BLaER1 treated with 17β-estradiol and CSF1 and Interleukin-3, amounts not matched to agents 10 nM and 100 nM (cell line): ENCODE measurements around the gene PTPRS.
"Not testable (repeated sequence)": the region's sequence is repeated elsewhere in the genome, so short reads cannot be mapped to it uniquely, and the experiment has no call there.

Experiments used
- H3K27ac ChIP-seq, 11 experiments: shearing (Covaris generic); formaldehyde crosslinking; 2 replicates each; pipeline ENCODE4 v1.8.1; 2022
- H3K27me3 ChIP-seq, 11 experiments: shearing (Covaris generic); formaldehyde crosslinking; 2 replicates each; pipeline ENCODE4 v1.8.1; 2022
- H3K36me3 ChIP-seq, 11 experiments: shearing (Covaris generic); formaldehyde crosslinking; 2 replicates each; pipeline ENCODE4 v1.8.1; 2022
- H3K4me1 ChIP-seq, 10 experiments: shearing (Covaris generic); formaldehyde crosslinking; 2 replicates each; pipeline ENCODE4 v1.8.1; 2022
- H3K4me2 ChIP-seq, 11 experiments: shearing (Covaris generic); formaldehyde crosslinking; 2 replicates each; pipeline ENCODE4 v1.8.1; 2022
- H3K4me3 ChIP-seq, 10 experiments: shearing (Covaris generic); formaldehyde crosslinking; 2 replicates each; pipeline ENCODE4 v1.8.1; 2022
- H3K9ac ChIP-seq, 11 experiments: shearing (Covaris generic); formaldehyde crosslinking; 2 replicates each; pipeline ENCODE4 v1.8.1; 2022
- H3K9me3 ChIP-seq, 11 experiments: shearing (Covaris generic); formaldehyde crosslinking; replicated peaks in 1 of 11; 2 replicates each; pipeline ENCODE4 v1.8.1; 2022
- H4K20me1 ChIP-seq, 11 experiments: shearing (Covaris generic); formaldehyde crosslinking; 2 replicates each; pipeline ENCODE4 v1.8.1; 2022
- Cebpa-rat ChIP-seq, 11 experiments: shearing (Covaris generic); IDR thresholded peaks; 2 replicates each; pipeline ENCODE4 v1.8.1; 2022

The PTPRS gene

GRCh38 chr19:5340637-5341447 is at the start of gene PTPRS:
Gene PTPRS, minus strand, starts transcription at chr19:5340812. Its CDS starts 54,672 bp downstream, at chr19:5286140.
- Histone ChIP-seq H3K27ac (no peak within 1 kb of the TSS), H3K27me3 (peaks cover 65 to 77% (median 72%) of the 10 kb centered on the region in 11 experiments), H3K4me3 (peak within 1 kb of the TSS; percentile 21 to 67 (median 51); a peak in 18 of 20 replicates), H3K9me3 (no peaks in the 10 kb centered on the region), H4K20me1 (peaks cover 0 to 54% (median 29%) of the 10 kb centered on the region in 11 experiments; a peak in 16 of 22 replicates), H3K4me1 (peaks cover 27 to 53% (median 44%) of the 10 kb centered on the region in 10 experiments), H3K36me3 (no peaks in the 10 kb centered on the region), H3K9ac (peak within 1 kb of the TSS in 5 of 11 experiments; percentile 22 to 54 (median 46); a peak in 3 of 22 replicates), H3K4me2 (peak within 1 kb of the TSS; percentile 71 to 91 (median 80))
- TF ChIP-seq Cebpa-rat (IDR thresholded peaks at IDR 0.05), result no peak

GRCh38 chr19:5389353-5389752 is 48.7 kb upstream of the PTPRS start:
- Histone ChIP-seq H4K20me1 (peaks cover 0 to 10% (median 0%) of the 10 kb centered on the region in 11 experiments; a peak in 4 of 22 replicates), H3K9me3 (peaks cover 0 to 16% (median 6%) of the 10 kb centered on the region in 11 experiments; a peak in 8 of 22 replicates), H3K27ac (no peak overlapping the region), H3K9ac (no peak overlapping the region), H3K4me2 (no peak overlapping the region), H3K36me3 (no peaks in the 10 kb centered on the region), H3K4me3 (no peak overlapping the region), H3K4me1 (peaks cover 0 to 9% (median 0%) of the 10 kb centered on the region in 10 experiments; a peak in 2 of 20 replicates), H3K27me3 (peaks cover under 1 to 16% (median 8%) of the 10 kb centered on the region in 11 experiments; a peak in 12 of 22 replicates)
- TF ChIP-seq Cebpa-rat (IDR thresholded peaks at IDR 0.05), result no peak

- 0 out of 20 replicates have a peak, but pooled peaks cover 0 to 4% (median 0%) of the 10 kb centered on the region in 10 experiments for H3K4me1 ChIP-seq
- no peak overlapping the region for H3K27ac ChIP-seq
- no peaks in the 10 kb centered on the region for H3K36me3 ChIP-seq
- no peak for TF ChIP-seq Cebpa-rat (IDR thresholded peaks at IDR 0.05)
- no peak overlapping the region for H3K4me2 ChIP-seq
- no peak overlapping the region for H3K4me3 ChIP-seq
- no peak overlapping the region for H3K9ac ChIP-seq
- H4K20me1 ChIP-seq, result peaks cover 0 to 2% (median 0%) of the 10 kb centered on the region in 11 experiments; a peak in 3 of 22 replicates
- no peaks in the 10 kb centered on the region for H3K27me3 ChIP-seq
- peaks cover 9 to 34% (median 23%) of the 10 kb centered on the region in 11 experiments for H3K9me3 ChIP-seq
Measured at GRCh38 chr19:5387472-5387871, 46.9 kb upstream of the PTPRS start.

- TF ChIP-seq Cebpa-rat (IDR thresholded peaks at IDR 0.05), result no peak
- no peak overlapping the region for H3K4me2 ChIP-seq
- no peak overlapping the region for H3K9ac ChIP-seq
- no peaks in the 10 kb centered on the region for H4K20me1 ChIP-seq
- no peak overlapping the region for H3K27ac ChIP-seq
- peaks cover 15 to 41% (median 29%) of the 10 kb centered on the region in 11 experiments for H3K9me3 ChIP-seq
- H3K4me1 ChIP-seq, result 0 out of 20 replicates have a peak, but pooled peaks cover 0 to 4% (median 0%) of the 10 kb centered on the region in 10 experiments
- no peak overlapping the region for H3K4me3 ChIP-seq
- H3K36me3 ChIP-seq, result no peaks in the 10 kb centered on the region
- no peaks in the 10 kb centered on the region for H3K27me3 ChIP-seq
Measured at GRCh38 chr19:5386841-5387240, 46.2 kb upstream of the PTPRS start.

GRCh38 chr19:5381197-5381596 is 40.6 kb upstream of the PTPRS start:
- not testable (repeated sequence) for H3K4me2 ChIP-seq, H3K4me3 ChIP-seq, H3K36me3 ChIP-seq, H3K9ac ChIP-seq, H3K4me1 ChIP-seq, H3K27ac ChIP-seq, H3K27me3 ChIP-seq, H4K20me1 ChIP-seq
- H3K9me3 ChIP-seq, result peaks cover 33 to 47% (median 41%) of the 10 kb centered on the region in 11 experiments

GRCh38 chr19:5380215-5380919 is 39.8 kb upstream of the PTPRS start:
- no peak overlapping the region for H3K4me3 ChIP-seq
- H4K20me1 ChIP-seq, result no peaks in the 10 kb centered on the region
- H3K36me3 ChIP-seq, result no peaks in the 10 kb centered on the region
- H3K9ac ChIP-seq, result no peak overlapping the region
- no peaks in the 10 kb centered on the region for H3K27me3 ChIP-seq
- H3K4me2 ChIP-seq, result no peak overlapping the region
- H3K9me3 ChIP-seq, result peaks cover 33 to 47% (median 41%) of the 10 kb centered on the region in 11 experiments
- H3K4me1 ChIP-seq, result no peaks in the 10 kb centered on the region
- H3K27ac ChIP-seq, result no peak overlapping the region
- TF ChIP-seq Cebpa-rat (IDR thresholded peaks at IDR 0.05), result no peak

- Histone ChIP-seq H3K27ac (no peak overlapping the region), H3K27me3 (no peaks in the 10 kb centered on the region), H3K36me3 (no peaks in the 10 kb centered on the region), H3K4me3 (no peak overlapping the region), H3K9me3 (peaks cover 17 to 22% (median 19%) of the 10 kb centered on the region in 11 experiments), H4K20me1 (no peaks in the 10 kb centered on the region), H3K9ac (no peak overlapping the region), H3K4me2 (no peak overlapping the region), H3K4me1 (no peaks in the 10 kb centered on the region)
- no peak for TF ChIP-seq Cebpa-rat (IDR thresholded peaks at IDR 0.05)
Measured at GRCh38 chr19:5376928-5377327, 36.3 kb upstream of the PTPRS start.

- TF ChIP-seq Cebpa-rat (IDR thresholded peaks at IDR 0.05), result no peak
- Histone ChIP-seq H3K9me3 (no peaks in the 10 kb centered on the region), H3K9ac (no peak overlapping the region), H3K4me2 (no peak overlapping the region), H3K36me3 (no peaks in the 10 kb centered on the region), H3K27me3 (no peaks in the 10 kb centered on the region), H4K20me1 (no peaks in the 10 kb centered on the region; a peak in 1 of 22 replicates), H3K4me3 (no peak overlapping the region), H3K27ac (no peak overlapping the region), H3K4me1 (no peaks in the 10 kb centered on the region)
Measured at GRCh38 chr19:5372572-5373200, 32.1 kb upstream of the PTPRS start.

GRCh38 chr19:5369962-5370367 is 29.4 kb upstream of the PTPRS start:
- no peaks in the 10 kb centered on the region for H3K9me3 ChIP-seq
- no peak overlapping the region for H3K9ac ChIP-seq
- no peak for TF ChIP-seq Cebpa-rat (IDR thresholded peaks at IDR 0.05)

More at GRCh38 chr19:5369962-5370367, 29.4 kb upstream of the PTPRS start:
- Histone ChIP-seq H3K36me3 (no peaks in the 10 kb centered on the region), H3K27me3 (no peaks in the 10 kb centered on the region), H3K4me3 (no peak overlapping the region), H3K4me1 (no peaks in the 10 kb centered on the region), H3K4me2 (no peak overlapping the region), H3K27ac (no peak overlapping the region), H4K20me1 (no peaks in the 10 kb centered on the region; a peak in 1 of 22 replicates)
